Iris pigment epithelial cell (primary cell): ENCODE results near the gene DDIT3.

Source experiments
- DNase-seq: peaks from one replicate; pipeline ENCODE4 v3.0.0-alpha.2; 2011; ENCODE audit warnings: low read depth

The DDIT3 gene

GRCh38 chr12:57485695-57486094 is 34.6 kb downstream of the DDIT3 start:
- no peak for DNase-seq

GRCh38 chr12:57483466-57483865 is 36.8 kb downstream of the DDIT3 start:
- DNase-seq = peak; percentile 82

- no peak for DNase-seq
Measured at GRCh38 chr12:57481671-57482070, 38.6 kb downstream of the DDIT3 start.

DNA sequence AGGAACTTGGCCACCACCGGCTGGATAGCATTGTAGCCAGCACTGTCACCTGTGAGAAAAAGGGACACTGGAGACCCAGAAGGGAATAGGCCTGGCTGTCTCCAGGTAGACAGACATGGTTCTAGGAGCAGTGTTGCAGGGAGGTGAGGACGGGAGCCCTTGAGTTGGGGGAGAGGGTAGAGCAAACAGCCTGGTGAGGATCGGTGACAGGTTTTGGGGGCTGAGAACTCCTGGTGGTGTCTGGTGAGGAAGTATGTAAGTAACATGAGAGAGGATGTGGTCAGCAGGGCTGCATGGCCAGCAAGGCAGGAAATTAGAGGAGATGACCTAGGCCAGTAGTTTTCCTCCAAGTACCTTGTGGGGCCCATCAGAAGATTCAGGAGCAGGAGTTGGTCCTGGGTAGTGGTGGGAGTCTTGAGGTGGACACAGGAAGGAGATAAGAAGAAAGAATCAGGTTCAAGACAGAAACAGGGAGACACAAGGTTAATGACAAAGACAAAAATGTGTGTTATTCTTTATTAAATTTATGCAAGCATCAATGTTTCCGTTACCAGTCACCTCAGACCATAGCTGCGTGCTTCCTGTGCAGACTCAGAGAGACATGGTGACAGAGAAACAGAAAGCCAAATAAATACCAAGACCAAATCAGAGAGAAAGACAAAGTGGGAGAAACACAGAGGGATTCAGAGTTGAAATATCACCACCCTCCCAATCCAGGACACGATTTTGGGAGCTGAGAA is 40.8 kb downstream of the DDIT3 start, which contains the start of gene ARHGAP9:
ARHGAP9 (minus strand) TSS at position 491 of the 740 bp plus-strand sequence; CDS start at position 31, 460 bp downstream.
- peak; percentile 42 for DNase-seq

DNA sequence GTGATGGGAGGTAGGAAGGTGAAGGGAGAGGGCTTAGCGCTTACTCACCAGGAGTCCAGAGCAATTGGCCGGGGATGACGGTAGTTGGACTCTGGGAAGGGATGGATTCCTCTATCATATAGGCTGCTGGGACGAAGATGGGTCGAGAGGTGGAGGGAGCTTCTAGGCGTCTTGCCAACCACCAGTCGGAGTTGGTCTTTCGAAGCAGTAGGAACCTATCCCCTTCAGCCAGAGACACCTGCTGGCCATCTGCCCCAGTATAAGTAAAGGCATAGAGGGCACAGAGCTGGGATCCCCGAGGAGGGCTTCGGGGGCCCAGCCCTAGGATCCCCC is 41.3 kb downstream of the DDIT3 start:
- DNase-seq = no peak

DNA sequence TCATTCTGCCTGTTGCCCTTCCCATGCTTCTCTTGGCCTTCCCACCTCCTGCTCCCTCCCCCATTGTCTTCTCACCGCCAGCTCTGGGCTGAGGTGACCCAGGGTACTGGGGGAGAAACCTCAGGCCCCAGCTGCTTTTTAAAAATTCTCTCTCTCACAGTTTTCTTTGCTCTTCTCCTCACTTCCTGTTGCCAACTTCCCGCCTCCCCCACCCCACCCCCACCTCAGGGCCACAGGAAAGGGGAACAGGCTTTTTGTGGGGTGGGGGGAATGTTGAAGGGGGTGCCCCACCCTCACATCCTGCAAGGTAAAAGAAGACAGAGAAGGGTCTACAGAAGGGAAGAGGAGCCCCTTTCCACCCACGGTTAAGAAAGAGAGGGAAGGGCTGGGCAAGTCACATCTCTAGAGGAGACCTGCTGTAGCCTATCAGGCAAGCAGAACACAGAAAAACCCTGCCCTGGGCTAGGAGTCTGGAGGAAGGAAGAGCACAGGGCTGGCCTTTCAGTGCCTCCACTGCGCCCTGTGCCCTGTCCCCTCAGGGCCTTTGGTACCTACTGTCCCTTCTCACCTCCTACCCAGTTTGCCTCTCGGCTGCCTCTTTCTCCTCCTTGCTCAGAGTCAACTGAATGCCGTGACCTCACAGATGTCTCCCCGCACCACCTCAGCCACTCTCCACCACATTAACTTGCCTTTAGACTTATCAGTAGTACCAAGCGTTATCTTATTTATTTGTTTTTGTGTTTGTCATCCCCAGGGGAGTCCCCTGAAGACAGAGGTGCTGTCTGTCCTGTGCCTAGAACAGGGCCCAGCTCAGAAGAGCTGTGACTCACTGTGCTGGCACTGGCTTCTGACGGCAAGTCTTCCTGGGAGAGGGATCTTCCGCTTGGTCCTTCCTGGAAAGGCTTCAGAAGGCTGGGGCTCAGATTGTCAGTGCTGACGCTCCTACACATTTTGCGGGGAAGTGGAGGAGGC is 42.3 kb downstream of the DDIT3 start:
- DNase-seq = peak; percentile 53

GRCh38 chr12:57476993-57477709 is 43.2 kb downstream of the DDIT3 start:
- DNase-seq = no peak

- DNase-seq = no peak
Measured at GRCh38 chr12:57476162-57476992, 43.9 kb downstream of the DDIT3 start.

DNA sequence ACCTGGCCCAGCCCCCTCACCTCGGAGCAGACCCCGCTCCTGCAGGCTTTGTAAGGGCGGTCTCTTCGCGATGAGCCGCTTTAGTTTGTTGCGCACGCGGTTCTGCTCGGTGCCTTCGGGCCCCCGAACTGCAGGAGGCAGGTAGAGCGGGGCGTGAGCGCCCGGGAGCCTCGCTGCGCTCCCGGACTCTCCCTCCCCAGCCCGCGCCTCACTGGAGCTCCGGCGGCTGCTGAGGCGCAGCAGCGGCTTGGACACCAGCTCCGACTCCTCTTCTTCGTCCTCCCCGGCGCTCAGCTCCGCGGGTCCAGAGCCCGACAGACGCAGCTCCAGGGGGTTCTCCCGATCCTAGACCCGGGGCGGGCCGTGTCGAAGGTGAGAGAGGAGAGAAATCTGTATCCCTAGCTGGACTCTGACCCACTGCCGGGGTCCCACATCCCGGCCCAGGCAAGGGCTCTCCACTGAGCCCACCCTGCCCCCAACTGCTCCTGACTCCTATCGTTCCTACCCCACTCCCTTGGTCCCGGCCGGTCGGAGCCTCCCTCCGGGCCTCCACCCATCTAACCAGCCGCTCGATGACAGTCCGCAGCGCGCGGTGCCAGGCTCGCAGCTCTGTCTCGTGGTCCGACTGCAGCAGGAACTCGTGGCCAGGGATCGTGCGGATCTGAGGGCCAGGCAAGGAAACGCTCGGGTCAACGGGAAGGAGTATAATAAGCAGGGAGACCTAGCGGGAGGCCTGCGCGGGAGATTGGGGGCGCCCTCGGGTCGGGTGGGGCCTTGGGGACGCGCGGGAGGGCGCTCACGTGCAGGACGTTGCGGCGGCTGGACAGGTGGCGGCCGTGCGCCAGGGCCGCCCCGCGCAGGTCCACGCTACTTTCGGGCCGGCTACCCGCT is 44.8 kb downstream of the DDIT3 start:
- DNase-seq = no peak

DNA sequence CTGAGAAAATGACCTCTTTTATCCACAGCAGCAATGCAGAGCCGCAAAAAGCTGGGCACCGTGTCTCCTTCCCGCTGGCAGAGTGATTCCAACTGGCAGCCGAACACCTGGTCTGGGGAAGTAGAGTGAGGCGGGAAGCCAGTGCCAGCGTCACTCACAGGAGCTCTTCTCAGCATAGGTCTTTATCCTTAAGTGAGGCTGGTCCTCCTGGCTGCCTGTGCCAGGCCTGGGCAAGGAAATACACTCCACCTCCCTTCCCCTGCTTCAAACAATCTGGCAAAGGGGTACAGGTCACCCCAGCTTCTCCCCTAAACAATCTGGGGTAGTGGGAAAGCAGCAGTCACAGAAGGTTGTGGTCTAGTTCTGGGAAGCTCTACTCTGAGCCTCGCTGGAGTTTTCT is 45.5 kb downstream of the DDIT3 start:
- DNase-seq = no peak

DNA sequence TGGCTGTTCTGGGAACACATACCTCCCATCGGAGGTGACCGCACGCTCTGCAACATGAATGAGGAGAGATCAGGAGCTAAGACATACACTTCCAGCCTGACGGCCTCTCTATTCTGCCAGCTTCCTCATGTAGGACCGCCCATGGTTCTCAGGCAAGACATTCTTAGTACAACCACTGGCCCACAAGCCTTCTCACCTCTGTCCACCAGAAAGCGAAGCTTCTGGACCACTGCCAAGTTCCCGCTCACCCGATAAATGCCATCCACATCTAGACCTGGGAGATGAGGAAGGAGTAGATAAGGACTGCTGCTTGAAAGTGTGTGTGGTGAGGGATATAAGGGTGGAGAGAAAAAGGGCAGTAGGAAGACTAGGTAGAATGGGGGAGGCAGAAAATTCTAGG is 45.9 kb downstream of the DDIT3 start:
- no peak for DNase-seq

DNA sequence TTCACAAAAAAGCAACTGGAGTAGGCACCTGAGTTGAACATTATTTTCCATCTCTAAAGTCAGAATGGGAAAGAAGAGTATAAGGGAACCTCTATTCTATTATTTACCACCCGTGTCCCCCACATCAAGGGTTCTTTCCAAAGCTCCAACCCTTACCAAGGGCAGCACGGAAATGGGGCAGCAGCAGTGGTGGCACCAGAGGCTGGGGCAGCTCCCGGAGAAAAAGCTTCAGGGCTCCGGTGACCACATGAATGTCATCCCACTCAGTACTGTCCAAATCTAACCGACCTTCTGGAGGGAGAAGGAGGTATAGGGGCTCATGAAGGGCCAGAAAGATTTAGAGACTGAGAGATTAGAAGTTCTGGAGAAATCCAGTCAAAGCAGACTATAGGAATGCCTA is 46.4 kb downstream of the DDIT3 start:
- DNase-seq = no peak

GRCh38 chr12:57473392-57473791 is 46.9 kb downstream of the DDIT3 start:
- DNase-seq = no peak

DNA sequence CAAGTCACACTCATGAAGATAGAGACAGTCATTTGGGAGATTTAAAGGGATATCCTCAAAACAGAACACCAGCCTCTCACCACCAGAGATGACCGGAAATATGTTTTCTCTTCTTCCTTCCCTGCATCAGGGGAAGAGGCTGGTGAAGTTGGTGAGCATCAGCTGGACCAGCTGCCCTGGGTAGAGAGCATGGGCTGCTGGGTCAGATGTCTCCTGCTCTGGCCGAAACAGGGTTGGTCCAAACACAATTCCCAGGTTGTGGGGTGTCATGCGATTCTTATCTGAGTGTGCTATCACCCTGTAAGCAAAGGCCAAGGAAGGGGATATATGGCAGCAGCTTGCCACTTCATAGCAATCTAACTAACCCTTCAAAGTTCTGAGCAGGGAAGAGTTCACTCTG is 47.9 kb downstream of the DDIT3 start:
- DNase-seq = no peak

DNA sequence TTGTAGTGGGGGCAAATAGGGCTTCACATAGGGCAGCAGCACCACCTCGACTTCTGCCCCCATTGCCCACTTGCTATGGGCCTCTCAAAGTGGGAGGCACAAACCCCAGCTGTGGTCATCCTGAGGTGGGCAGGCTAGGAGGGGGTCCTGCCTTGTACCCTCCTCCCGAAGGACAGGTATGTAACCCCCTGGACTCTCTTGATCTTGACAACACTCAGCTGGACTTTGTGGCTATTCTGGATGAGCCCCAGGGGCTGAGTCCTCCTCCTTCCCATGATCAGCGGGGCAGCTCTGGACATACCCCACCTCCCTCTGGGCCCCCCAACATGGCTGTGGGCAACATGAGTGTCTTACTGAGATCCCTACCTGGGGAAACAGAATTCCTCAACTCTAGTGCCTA is 48.7 kb downstream of the DDIT3 start:
- DNase-seq = no peak

- DNase-seq = no peak
Measured at GRCh38 chr12:57470970-57471656, 49.2 kb downstream of the DDIT3 start.

DNA sequence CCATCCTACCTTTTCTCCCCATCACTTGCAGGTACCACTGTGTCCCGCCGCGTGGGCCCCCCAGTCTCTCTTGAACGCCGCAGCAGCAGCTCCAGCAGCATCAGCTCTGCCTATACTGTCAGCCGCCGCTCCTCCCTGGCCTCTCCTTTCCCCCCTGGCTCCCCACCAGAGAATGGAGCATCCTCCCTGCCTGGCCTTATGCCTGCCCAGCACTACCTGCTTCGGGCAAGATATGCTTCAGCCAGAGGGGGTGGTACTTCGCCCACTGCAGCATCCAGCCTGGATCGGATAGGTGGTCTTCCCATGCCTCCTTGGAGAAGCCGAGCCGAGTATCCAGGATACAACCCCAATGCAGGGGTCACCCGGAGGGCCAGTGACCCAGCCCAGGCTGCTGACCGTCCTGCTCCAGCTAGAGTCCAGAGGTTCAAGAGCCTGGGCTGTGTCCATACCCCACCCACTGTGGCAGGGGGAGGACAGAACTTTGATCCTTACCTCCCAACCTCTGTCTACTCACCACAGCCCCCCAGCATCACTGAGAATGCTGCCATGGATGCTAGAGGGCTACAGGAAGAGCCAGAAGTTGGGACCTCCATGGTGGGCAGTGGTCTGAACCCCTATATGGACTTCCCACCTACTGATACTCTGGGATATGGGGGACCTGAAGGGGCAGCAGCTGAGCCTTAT is 49.9 kb downstream of the DDIT3 start:
- DNase-seq = no peak

GRCh38 chr12:57469296-57470164 is 50.8 kb downstream of the DDIT3 start:
- DNase-seq = no peak
